COLO668 (cell line): ENCODE measurements around the gene CDH4.
"Not testable (repeated sequence)": the region's sequence is repeated elsewhere in the genome, so short reads cannot be mapped to it uniquely, and the experiment has no call there.

ENCODE experiments used
- DNase-seq: peaks from one replicate; lab custom pipeline; 2025; ENCODE audit not compliant: unreplicated experiment; lab: John Stamatoyannopoulos, UW

CDH4 gene

DNA sequence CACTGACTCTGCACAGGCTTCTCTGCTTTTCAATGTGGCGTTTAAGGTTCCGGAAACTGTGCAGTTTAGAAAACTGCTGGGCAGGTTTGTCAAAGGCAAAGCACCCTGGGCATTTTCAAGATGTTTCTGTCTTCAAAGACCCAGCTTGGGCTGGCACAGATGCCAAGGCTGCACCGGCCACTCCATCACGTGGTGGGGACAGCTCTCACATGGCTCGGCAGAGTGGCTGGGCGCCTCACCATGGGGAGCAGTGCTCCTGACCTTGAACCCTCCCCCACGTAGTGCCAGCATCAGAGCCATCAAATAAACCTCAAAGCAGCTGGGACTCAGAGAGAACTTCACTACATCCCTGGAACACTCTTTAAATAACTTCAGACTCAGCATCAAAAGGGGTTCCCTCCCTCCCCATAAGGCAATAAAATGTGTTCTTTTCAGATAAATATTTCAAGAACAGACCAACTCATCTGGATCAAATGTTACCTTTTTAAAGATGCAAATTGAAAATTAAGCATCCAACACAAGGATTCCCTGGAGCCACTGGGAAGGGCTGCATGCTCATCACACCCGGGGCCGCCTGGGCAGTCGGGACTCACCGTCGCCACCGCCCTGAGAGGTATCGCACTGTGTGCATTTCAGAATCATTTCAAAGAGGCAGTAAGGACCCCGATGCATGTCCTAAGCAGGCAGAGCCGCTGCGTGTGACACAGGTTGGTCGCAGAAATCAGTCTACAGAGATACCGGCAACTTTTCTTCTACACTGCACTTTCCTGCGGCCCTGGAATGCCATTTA is 157.1 kb downstream of the CDH4 start:
- DNase-seq, result no peak

DNA sequence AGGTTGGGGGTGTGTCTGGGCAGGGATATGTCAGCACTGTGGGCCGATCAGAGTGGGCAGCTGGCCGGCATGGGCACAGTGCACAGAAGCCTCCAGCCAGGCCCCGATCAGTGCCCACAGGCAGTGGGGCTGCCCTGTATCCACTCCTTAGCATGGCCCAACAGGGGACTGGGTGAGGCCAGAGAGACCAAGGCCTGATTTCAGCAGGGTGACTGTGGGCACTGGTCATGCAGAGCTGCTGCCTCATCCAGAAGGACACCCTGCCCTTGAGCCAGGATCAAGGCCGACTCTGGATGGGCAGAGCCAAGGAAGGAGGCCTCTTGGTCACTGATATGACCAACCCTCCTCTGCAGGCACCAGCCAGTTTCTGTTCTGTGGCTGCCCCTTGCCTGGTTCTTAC is 159.7 kb downstream of the CDH4 start:
- no peak for DNase-seq

DNA sequence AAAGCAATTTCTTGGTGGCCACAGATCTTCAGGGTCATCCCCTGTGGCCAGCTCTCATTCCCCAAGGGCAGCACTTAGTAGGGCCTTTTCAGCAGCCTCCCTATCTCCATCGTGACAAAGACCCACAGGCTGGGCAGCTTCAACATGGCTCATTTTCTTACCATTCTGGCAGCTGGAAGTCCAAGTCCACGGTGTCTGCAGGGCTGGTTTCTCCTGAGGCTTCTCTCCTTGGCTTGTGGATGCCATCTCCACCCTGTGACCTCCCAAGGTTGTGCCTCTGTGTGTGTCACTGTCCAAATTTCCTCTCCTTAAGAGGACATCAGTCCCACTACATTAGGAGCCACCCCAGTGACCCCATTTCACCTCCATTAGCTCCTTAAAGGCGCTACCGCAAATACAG is 161.7 kb downstream of the CDH4 start:
- no peak for DNase-seq

DNA sequence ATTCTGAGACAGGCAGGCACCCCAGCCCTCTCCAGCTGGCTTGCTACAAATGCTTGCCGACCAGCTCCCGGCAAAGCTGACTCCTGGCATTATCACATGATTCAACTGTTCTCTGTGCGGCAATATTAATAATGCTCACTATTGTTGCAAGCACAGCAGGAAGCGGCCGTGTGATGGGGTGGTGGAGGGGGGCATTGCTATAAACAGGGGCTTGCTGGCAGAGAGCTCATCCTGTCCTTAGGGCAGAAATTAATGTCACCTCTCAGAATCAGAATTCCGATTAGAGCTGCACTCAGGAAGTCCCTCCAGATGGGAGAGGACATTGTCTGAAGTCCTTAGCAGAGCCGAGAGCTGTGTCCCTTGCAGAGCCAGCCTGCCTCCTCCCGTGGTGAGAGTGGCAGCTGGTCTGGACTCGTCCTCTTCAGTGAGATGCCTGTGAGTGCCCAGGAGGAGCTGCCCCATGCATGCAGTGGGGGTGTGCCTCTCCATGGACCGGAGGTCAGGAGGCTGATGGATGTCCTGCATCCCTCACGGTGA is 162.5 kb downstream of the CDH4 start:
- DNase-seq, result no peak

DNA sequence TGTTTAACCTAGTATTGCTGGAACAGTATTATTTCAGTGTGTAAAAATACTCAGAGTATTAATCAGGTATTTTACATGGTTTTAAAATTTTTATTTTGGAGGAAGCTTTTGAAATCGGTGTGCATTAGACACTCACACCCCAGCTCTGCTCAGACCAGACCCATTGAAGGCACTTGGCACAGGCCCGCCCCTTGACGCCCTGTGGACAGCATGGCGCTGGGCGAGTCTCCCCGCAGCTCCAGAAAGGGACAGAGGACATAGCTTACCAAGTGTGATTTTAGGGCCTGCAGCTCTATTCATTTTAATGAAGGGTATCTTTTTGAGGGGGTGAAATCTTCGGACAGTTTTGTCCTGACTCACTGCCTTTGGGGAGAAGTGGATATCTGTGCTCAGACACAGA is 164.5 kb downstream of the CDH4 start:
- no peak for DNase-seq

DNA sequence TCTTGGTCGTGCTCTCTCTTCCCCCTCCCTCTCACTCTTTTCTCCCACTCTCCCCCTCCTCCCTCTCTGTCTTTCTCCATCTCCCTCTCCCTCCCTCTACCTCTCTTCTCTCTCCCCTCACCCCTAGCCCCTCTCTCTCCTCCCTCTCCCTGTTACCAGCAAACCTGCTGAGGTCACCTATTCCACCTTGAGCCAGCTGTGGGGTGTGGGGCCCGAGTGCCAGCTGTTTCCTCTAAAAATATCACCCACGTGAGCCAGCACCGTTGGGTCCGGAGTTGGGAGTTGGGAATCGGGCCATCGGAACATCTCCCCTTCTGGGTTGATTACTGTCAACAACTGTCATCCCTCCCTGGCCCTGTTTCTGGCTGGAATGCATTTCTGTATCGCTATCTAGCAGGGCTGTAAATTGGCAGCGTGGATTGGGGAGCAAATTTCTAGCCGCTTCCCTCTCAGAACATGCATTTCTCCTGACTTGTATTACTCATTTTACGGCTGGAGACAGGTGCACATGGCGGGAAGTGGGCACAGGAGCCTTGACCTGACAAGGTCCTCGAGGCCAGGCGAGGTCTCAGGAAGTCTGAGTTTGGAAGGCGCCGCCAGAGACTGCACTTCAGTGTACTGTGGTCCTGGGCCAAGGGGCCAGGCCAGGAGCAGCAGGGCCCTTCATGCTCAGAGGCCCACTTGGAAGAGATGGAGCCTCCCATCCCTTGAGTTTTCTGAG is 165.3 kb downstream of the CDH4 start:
- DNase-seq, result no peak

DNA sequence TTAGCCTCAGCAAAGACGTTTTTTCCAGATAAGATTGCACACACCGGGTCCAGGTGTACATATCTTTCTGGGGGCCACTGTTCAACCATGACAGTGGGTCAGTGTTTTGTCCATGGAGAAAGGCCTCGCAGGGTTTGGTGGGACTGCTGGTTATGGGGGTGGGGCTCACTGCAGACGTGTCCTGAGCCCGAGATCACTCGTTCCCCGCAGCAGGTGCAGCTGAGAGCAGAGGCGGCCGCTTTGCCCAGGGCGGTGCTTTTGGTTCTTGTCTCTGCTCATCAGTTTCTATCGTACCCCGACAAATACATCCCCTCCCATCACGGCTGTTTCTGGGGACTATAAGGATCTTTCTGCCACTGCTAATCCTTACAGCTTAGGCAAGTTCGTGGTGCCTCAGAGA is 166.9 kb downstream of the CDH4 start:
- DNase-seq, result no peak

DNA sequence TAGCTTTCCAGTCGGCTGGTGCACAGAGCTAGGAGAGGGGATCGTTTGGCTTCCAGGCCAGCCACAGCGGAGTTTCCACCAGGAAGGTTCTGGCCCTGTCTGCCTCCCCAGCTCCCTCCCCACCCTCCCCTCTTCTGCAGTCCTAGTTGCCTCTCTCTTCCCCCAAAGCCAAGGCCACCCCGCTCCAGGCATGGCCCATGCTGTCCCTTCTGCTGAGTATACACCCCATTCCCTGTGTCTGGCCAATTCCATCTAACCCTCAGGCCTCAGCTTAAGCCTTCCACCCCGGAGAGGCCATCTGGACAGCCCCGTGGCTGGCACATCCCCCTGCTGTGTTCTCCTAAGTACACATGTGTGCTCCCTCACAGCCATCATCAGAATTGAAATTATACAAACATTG is 167.4 kb downstream of the CDH4 start:
- DNase-seq, result no peak

DNA sequence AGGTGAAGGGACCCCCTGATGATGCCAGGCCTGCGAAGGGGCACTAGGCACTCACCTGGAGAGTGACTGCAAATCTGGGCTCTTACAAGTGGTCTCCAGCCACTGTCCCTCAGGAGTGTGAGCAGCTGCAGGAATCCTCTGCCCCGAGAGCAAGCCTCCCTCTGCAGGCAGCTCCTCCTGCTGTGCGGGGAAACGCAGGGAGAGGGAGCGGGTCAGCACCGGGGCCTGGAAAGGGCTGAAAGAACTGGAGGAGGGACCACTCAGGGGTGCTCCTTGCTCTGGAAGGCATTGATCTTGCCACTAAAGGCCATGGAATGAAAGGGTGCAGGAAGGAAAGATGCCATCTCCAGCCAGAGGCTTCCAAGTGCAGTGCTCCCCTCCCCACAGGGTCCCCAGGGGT is 168.0 kb downstream of the CDH4 start:
- DNase-seq, result no peak

DNA sequence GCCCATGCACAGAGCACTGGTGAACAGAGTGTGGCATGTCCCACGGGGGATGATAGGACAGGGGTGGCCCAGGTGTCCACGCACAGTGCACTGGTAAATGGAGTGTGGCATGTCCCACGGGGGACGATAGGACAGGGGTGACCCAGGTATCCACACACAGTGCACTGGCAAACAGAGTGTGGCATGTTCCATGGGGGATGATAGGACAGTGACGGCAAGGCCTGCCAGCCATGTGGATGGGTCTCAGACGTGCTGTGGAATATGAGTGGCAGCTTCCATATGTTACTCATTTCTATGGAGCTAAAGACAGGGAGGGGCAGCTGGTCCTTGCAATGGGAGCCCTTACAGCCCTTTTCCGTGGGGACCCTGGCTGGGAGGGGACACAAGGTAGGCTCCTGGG is 168.7 kb downstream of the CDH4 start:
- no peak for DNase-seq

DNA sequence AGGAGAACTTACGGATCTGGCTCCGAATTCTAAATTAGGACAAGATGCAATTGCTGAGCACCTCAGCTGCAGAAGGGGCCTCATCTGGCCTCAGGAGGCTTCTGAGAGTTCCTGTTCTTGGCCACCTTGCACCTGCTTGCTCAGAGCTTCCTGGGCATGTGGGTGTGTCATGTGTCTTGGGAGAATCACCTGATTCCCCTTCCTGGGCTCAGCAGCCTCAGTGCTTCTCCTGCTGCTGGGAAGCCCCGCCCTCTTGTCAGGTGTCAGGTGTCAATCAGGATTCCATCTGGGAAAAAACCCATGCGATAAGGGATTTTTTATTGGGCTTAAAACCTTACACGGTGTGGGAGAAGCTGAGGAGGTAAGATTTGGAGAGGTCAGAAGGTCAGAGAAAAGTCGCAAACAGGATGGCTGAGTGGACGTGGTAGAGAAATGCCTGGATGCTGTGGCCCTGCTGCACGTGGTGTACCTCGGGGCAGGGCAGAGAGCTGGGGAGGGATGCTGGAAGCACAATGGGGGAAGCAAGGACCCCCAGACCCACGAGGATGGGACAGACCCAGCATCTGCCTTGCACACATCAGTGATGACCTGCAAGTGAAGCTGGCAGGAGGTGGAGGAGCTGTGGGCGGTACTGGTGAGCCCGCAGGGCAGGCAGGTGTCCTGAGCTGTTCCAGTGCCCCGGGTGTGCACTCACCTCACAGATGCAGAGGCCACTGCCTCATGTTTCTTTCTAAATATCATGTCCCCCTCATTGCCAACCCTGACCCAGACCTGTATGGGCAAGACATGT is 170.8 kb downstream of the CDH4 start:
- DNase-seq, result no peak

DNA sequence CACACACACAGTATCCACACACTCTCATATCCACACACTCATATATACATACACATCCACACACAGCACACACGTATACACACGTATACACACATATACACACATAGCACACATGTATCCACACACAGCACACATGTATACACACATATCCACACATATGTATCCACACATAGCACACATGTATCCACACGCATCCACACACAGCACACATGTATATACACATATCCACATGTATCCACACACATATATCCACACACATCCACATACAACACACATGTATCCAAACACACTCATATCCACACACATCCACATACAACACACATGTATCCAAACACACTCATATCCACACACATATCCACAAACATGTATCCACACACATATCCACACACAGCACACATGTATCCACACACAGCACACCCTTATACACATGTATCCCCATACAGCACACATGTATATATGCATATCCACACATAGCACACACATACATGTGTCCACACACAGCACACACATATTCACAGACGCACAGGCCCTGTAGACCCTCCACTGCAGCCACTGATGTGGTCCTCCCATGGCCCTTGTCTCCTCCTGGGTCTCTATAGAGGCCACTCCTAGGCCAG is 172.1 kb downstream of the CDH4 start:
- no peak for DNase-seq

DNA sequence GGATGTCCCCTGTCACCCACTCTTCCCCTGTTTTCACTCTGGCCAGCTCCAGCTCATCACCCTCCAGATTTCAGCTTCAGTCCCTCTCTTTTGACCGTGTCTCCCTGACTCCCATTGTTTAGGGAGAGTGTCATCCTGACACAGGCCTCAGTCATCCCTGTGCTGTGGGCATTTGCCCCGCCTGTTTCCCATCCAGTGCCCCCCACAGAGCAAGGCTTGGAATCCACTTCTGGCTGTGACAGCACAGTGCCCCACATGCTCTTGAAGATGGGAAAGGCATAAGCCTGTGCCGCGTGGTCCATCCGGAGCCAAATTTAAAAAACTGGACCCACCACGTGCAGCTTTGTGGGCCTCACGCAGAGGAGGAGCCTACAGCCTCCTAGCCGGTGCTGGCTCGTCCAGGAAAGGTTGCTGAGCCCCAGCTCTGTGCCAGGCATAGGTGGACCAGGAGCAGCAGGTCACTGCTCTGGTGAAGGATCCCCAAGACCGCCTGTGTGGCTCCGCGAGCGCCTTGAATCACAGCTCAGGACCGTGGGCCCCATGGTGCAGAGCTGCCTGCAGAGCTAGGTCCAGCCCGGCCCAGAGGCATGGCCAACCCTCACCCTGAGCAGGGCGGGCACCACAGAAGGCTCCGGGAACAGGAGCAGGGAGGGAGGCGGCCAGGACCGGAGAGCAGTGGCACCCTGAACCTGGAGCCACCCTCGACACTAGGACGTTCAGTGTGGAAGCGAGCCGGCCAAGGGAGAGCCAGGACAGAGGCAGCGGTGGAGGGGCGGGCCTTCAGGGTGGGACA is 172.8 kb downstream of the CDH4 start:
- DNase-seq, result no peak

DNA sequence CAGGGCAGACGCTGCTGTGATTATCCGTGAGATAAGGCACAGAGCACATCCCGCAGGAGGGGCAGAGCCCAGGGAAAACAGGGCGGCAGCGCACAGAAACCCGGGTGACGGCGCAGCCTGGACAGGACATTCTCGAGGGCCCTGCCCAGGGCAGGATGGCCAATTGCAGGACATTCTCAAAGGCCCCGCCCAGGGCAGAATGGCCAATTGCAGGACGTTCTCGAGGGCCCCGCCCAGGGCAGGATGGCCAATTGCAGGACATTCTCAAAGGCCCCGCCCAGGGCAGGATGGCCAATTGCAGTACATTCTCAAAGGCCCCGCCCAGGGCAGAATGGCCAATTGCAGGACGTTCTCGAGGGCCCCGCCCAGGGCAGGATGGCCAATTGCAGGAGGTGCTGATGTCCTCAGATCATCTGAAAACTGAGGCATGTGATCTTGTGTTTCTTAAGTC is 173.5 kb downstream of the CDH4 start:
- DNase-seq, result not testable (repeated sequence)

DNA sequence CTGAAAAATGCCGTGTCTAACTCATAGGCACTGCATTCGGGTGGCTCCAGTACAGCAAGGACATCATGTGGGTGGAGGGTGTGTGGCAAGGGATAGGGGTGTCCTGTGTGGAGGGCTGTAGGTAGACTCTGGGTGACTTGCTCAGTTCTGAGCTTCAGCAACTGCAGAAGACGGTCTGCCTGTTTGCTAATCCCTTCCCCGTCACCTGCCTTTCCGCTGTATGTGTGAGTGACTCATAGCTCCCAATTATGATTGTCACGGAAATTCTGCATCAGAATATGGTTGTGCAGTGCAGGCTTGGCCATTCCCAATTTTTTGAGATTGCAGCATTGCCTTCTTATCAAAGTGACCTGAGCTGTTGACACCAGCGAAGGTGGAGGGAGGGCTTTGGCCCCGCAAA is 174.3 kb downstream of the CDH4 start:
- DNase-seq, result no peak

DNA sequence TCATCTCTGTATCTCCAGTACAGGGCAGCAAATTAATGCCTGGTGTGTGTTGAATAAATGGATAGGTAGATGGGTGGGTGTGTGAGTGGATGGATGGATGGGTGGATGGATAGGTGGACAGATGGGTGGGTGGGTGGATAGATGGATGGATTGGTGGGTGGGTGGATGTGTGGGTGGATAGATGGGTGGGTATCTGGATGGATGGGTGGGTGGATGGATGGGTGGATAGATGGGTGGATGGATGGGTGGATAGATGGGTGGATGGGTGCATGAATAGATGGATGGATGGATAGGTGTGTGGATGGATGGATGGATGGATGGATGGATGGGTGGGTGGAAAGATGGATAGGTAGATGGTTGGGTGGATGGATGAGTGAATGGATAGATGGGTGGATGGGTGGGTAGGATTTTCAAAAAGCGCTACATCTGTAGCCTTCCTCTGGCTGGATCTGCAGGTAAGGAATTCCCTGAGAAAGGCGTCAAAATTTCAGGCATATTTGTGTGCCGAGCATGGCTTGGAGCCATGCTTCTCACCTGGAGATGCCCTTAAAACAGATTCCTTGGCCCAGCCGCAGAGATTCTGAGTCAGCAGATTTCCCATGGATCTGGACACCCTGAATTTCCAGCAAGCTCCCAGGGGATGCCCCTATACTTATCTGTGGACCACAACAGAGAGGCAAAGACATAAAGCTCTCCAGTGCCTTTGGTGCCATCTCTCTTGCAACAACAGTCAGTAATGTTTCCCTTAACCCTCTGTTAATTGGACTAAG is 177.6 kb downstream of the CDH4 start:
- DNase-seq, result no peak

DNA sequence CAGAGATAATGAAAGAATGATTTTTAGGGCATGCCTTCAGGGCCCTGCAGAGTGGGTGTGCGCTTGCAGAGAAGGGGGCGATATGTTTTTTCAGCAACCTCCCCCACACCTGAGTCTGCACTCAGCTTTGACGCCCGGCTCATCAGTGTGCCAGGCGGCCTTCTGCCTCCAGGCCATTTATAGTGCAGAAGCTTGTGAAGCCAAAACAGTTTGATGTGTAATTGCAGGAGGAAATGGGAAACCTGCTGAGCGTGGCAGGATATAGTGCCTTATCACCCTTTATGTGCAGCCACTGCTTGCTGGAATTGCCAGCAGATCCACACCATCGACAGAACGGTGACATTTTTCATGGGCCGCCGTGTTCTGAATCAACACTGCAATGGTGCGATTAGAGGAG is 178.2 kb downstream of the CDH4 start:
- DNase-seq, result no peak

DNA sequence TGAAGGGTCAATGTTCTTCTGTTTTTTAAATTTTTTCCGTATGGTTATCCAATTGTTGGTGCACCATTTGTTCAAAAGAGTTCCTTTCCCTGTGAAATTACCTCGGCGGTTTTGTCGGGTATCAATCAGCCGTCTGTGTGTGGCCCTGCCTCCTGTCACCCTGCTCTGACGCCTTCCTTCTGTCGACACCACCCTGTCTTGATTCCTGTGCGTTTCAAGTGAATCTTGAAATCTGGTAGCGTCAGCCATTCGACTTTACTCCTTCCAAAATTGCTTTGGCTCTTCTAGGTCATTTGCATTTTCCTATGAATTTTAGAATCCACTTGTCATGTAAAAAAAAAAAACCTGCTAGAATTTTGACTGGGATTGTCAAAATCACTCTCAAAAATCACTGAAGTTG is 181.1 kb downstream of the CDH4 start:
- DNase-seq, result no peak

DNA sequence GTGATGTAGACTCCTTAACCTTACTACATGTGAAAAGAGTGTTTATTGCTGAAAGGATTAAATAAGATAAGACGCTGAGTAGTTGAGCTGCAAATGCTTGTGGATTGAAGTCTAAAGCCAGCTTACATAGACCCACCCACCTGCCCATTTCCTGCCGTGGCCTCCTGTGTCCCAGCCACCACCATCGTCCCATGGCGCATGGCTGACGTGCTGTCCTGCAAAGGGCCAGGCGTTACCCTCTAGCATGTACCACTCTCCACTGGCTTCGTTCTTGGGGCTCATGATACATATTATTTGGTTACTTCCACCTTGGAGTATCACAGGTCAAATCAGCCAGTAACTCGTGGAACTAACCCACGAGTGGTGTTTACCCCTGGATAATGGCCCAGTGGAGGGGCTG is 181.8 kb downstream of the CDH4 start:
- DNase-seq, result no peak

DNA sequence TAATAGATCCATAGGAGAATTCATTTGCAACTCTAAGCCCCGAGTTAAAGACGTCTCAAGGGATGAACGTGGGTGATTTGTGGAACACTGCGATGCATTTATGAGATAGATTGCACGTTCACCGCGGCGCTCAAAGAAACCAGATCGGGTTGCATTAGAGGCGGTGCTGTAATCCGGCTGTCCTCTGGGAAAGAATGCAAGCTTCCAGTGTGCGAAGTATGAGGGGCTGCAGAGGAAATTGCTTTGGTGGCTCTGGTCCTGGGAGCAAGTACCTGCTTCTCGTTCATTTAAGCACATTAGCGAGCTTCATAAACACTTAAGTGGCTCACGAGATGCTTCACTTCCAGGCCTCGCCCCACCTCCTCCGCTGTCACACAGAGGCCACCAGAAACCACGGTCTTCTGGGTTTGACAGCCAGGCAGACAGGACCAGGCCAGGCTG is 182.3 kb downstream of the CDH4 start:
- no peak for DNase-seq
